Subcutaneous abdominal adipose tissue (tissue), 5 donors: ENCODE results near the gene ZNF396.

ENCODE experiments used
- H3K27ac ChIP-seq: one replicate; pipeline ENCODE4 v1.7.0; 2013; ENCODE audit warnings: low read depth, mild to moderate bottlenecking, inconsistent platforms, low read length, moderate library complexity
- H3K27me3 ChIP-seq, 5 donors: one replicate each; pipeline ENCODE4 v1.7.0; 2013; ENCODE audit warnings: low read length in 5 of 5, inconsistent platforms in 1 of 5; ENCODE audit not compliant: control insufficient read depth in 5 of 5, insufficient read depth in 4 of 5
- H3K36me3 ChIP-seq, 5 donors: one replicate each; pipeline ENCODE4 v1.7.0; 2013; ENCODE audit warnings: low read length in 5 of 5; ENCODE audit not compliant: control insufficient read depth in 5 of 5, insufficient read depth in 5 of 5
- H3K4me1 ChIP-seq, 5 donors: one replicate each; pipeline ENCODE4 v1.7.0; 2013; ENCODE audit warnings: low read length in 5 of 5, mild to moderate bottlenecking in 3 of 5, moderate library complexity in 1 of 5; ENCODE audit not compliant: control insufficient read depth in 5 of 5, insufficient read depth in 5 of 5
- H3K4me3 ChIP-seq, 5 donors: one replicate each; pipeline ENCODE4 v1.7.0; 2013; ENCODE audit warnings: low read length in 5 of 5, low read depth in 1 of 5
- H3K9ac ChIP-seq, 5 donors: one replicate each; pipeline ENCODE4 v1.7.0; 2013; ENCODE audit warnings: low read length in 5 of 5, mild to moderate bottlenecking in 4 of 5, moderate library complexity in 3 of 5
- H3K9me3 ChIP-seq, 5 donors: one replicate each; pipeline ENCODE4 v1.7.0; 2013; ENCODE audit warnings: low read length in 5 of 5; ENCODE audit not compliant: control insufficient read depth in 5 of 5
- donor health status: healthy.
- donor health status: healthy.
- donor health status: healthy.
- donor health status: healthy.
- donor health status: healthy.

The ZNF396 gene

GRCh38 chr18:35410561-35410960, 33.4 kb upstream of the ZNF396 start:
- H3K27ac ChIP-seq = no peak overlapping the region
- no peaks in the 10 kb centered on the region for H3K36me3 ChIP-seq
- no peaks in the 10 kb centered on the region for H3K27me3 ChIP-seq
- no peaks in the 10 kb centered on the region for H3K9me3 ChIP-seq
- no peak overlapping the region for H3K4me3 ChIP-seq
- H3K4me1 ChIP-seq = peaks cover 0 to 32% (median 12%) of the 10 kb centered on the region in 5 donors
- H3K9ac ChIP-seq = no peak overlapping the region

DNA sequence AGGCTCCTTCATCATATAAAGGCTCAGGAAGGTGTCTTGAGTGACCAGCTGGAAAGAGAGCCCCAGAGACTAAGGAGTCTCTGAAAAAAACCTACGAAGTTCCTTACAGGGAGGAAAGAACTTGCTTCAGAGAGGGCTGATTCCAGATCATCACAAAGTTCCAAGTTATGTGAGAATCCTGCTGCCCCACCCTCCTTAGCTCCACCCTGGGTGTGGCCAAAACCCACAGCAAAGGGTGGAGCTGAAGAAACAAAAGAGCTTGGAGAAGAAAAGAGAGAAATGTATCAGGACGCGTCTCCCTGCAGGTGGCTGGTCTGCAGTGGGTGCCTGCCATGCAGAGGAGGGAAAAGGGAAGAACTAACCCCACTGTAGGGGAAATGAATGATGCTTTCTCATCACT, 32.8 kb upstream of the ZNF396 start:
- H3K9ac ChIP-seq = no peak overlapping the region
- H3K27ac ChIP-seq = no peak overlapping the region
- no peaks in the 10 kb centered on the region for H3K9me3 ChIP-seq
- no peaks in the 10 kb centered on the region for H3K27me3 ChIP-seq
- peaks cover 0 to 26% (median 8%) of the 10 kb centered on the region in 5 donors for H3K4me1 ChIP-seq
- no peak overlapping the region for H3K4me3 ChIP-seq
- no peaks in the 10 kb centered on the region for H3K36me3 ChIP-seq

DNA sequence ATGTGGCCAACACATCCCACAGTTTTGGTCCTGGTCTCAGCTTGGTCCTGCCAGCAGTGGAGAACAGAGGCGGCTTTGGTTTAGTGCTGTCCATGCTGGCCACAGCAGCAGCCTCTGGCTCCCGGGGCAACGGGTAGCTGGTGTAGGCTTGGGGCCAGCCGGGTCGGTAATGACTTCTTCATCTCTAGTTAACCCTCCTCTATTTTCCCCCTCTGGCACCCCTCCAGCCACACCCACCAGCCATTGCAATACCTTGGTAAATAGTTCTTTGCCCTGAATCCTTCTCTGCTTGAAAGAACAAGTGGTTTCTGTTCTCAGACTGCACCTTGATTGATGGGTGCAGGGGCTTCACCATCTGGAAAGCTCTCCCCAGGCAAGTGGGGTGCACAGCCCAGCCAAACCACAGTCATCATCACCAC, 31.7 kb upstream of the ZNF396 start:
- Histone ChIP-seq H3K4me1 (peaks cover 0 to 25% (median 8%) of the 10 kb centered on the region in 5 donors), H3K27ac (no peak overlapping the region), H3K9me3 (no peaks in the 10 kb centered on the region), H3K4me3 (no peak overlapping the region), H3K36me3 (no peaks in the 10 kb centered on the region), H3K27me3 (no peaks in the 10 kb centered on the region), H3K9ac (no peak overlapping the region)

GRCh38 chr18:35407871-35408481, 30.8 kb upstream of the ZNF396 start:
- Histone ChIP-seq H3K27ac (no peak overlapping the region), H3K27me3 (no peaks in the 10 kb centered on the region), H3K36me3 (no peaks in the 10 kb centered on the region), H3K9me3 (no peaks in the 10 kb centered on the region), H3K9ac (no peak overlapping the region), H3K4me3 (no peak overlapping the region), H3K4me1 (peaks cover 0 to 22% (median 8%) of the 10 kb centered on the region in 5 donors)

DNA sequence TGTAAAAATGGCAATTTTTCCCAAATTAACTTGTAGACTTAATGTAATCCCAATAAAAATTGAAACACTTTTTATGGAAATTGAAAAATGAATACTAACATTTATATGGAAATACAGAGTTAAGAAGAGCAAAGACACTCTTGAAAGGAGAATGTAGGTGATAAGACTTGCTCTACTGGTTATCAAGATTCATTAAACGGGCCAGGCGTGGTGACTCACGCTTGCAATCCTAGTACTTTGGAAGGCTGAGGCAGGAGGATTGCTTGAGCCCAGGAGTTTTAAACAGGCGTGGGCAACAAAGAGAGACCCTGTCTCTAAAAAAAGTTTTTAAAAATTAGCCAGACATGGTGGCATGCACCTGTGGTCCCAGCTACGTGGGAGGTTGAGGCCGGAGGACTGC, 29.5 kb upstream of the ZNF396 start:
- Histone ChIP-seq H3K4me3 (no peak overlapping the region), H3K9ac (no peak overlapping the region), H3K4me1 (peaks cover 0 to 15% (median 8%) of the 10 kb centered on the region in 5 donors), H3K36me3 (no peaks in the 10 kb centered on the region), H3K27ac (no peak overlapping the region), H3K9me3 (no peaks in the 10 kb centered on the region), H3K27me3 (no peaks in the 10 kb centered on the region)

- no peak overlapping the region for H3K27ac ChIP-seq
- H3K36me3 ChIP-seq = no peaks in the 10 kb centered on the region
- no peak overlapping the region for H3K4me3 ChIP-seq
- peaks cover 0 to 5% (median 0%) of the 10 kb centered on the region in 5 donors for H3K4me1 ChIP-seq
- no peak overlapping the region for H3K9ac ChIP-seq
- H3K9me3 ChIP-seq = no peaks in the 10 kb centered on the region
- no peaks in the 10 kb centered on the region for H3K27me3 ChIP-seq
Measured at GRCh38 chr18:35397976-35398375, 20.8 kb upstream of the ZNF396 start.

DNA sequence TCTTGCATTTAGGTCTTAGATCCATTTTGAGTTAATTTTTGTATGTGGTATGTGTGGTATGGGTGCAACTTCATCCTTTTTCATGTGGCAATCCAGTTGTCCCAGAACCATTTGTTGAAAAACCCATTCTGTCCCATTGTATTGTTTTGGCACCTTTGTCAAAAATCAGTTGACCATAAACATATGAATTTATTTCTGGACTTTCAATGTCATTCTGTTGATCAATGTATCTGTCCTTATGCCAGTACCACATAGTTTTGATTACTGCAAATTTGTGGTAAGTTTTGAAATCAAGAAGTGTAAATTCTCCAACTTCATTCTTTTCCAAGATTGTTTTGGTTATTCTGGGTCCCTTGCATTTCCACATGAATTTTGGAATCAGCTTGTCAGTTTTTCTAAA, 16.6 kb upstream of the ZNF396 start:
- no peaks in the 10 kb centered on the region for H3K36me3 ChIP-seq
- no peak overlapping the region for H3K27ac ChIP-seq
- H3K27me3 ChIP-seq = no peaks in the 10 kb centered on the region
- H3K9me3 ChIP-seq = peaks cover 0 to 5% (median 3%) of the 10 kb centered on the region in 5 donors
- H3K9ac ChIP-seq = no peak overlapping the region
- peaks cover 0 to 21% (median 4%) of the 10 kb centered on the region in 5 donors for H3K4me1 ChIP-seq
- no peak overlapping the region for H3K4me3 ChIP-seq

DNA sequence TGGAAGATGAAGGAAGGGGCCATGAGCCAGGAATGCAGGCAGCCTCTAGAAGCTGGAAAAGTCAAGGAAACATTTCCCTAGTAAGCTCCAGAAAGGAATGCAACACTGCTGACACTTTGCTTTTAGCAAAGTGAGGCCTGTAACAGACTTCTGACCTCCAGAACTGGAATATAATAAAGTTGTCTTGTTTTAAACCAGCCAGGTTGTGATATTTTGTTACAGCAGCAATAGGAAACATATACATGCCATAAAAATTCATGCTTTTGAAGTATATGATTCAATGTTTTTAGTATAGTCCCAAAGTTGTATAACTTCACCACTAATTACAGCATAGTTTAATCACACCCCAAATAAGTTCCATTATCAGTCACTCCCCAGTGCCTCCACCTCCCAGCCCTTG, 15.2 kb upstream of the ZNF396 start:
- Histone ChIP-seq H3K9me3 (peaks cover 0 to 5% (median 3%) of the 10 kb centered on the region in 5 donors), H3K4me3 (no peak overlapping the region), H3K9ac (no peak overlapping the region), H3K27ac (no peak overlapping the region), H3K4me1 (peaks cover 0 to 26% (median 4%) of the 10 kb centered on the region in 5 donors), H3K36me3 (no peaks in the 10 kb centered on the region), H3K27me3 (no peaks in the 10 kb centered on the region)

DNA sequence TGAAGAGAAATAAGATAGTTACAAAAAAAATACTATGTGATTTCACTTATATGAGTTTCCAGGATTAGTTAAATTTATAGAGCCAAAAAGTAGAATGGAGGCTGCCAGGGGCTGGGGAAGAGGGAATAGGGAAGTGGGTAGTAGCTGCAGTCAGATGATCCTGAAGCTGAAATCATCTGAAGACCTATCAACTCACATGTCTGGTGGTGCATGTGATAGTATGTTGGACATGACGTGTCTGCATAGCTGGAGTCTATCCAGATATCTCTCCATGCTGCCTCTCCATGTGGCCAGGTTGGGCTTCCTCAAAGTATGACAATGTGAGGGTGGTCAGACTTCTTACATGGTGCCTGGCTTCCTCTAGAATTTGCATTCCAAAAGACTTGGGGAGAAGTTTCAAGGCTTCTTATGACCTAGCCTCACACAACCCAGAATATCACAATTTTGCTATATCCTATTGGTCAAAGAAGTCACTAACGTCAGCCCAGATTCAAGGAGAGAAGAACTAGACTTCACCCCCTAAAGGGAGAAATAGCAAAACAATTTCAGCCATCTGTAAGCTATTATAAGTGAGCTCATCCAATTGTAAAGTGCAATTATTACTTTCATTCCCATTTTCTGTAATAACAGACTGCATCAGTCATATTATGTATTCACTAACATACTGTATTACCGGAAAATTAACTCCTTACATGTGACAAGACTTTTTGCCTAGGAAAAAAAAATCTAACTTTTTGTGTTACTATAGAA, 14.0 kb upstream of the ZNF396 start:
- H3K9me3 ChIP-seq = peaks cover 0 to 5% (median 3%) of the 10 kb centered on the region in 5 donors
- peak overlapping the region; percentile 5 for H3K27ac ChIP-seq
- no peaks in the 10 kb centered on the region for H3K36me3 ChIP-seq
- no peaks in the 10 kb centered on the region for H3K27me3 ChIP-seq
- peaks cover 0 to 29% (median 5%) of the 10 kb centered on the region in 5 donors for H3K4me1 ChIP-seq
- no peak overlapping the region for H3K9ac ChIP-seq
- H3K4me3 ChIP-seq = no peak overlapping the region

DNA sequence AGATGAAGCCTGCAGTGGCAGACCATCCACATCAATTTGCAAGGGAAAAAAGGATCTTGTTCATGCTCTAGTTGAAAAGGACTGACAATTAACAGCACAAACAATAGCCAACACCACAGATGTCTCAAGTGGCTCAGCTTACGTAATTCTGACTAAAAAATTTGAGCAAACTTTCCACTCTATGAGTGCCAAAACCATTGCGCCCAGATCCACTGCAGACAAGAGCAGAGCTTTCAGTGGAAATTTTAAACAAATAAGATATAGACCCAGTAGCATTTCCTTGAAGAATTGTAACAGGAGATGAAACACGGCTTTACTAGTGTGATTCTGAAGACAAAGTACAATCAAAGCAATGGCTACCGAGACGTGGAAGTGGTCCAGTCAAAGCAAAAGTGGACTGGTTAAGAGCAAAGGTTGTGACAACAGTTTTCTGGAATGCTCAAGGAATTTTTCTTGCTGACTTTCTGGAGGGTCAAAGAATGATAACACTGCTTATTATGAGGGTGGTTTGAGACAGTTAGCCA, 12.0 kb upstream of the ZNF396 start:
- H3K27ac ChIP-seq = peak overlapping the region; percentile 75
- H3K4me3 ChIP-seq = peak overlapping the region in 4 of 5 donors; percentile 18 to 58 (median 42)
- no peak overlapping the region for H3K9ac ChIP-seq

More for the DNA sequence above, 12.0 kb upstream of the ZNF396 start:
- no peaks in the 10 kb centered on the region for H3K36me3 ChIP-seq
- peaks cover 0 to 29% (median 5%) of the 10 kb centered on the region in 5 donors for H3K4me1 ChIP-seq
- H3K9me3 ChIP-seq = peaks cover 0 to 5% (median 3%) of the 10 kb centered on the region in 5 donors
- H3K27me3 ChIP-seq = no peaks in the 10 kb centered on the region
